Ureter (tissue), 1 donor: ENCODE data around the gene RIPOR3. TPM values are rescaled to one million over a fixed set of nuclear protein-coding genes. Genes with fewer than 3 reads are reported as not detected.
"Not testable (repeated sequence)": the region's sequence is repeated elsewhere in the genome, so short reads cannot be mapped to it uniquely, and the experiment has no call there.

ENCODE experiments used
- DNase-seq: peaks from one replicate; pipeline ENCODE4 v3.0.0-alpha.2; 2020; ENCODE audit warnings: low spot score
- total RNA-seq: library from RNA; stranded (reverse); gene quantifications from one replicate; pipeline ENCODE4 v1.2.4, GENCODE V29; 2023
- donor health status: DM: yes; HTN: yes; CAD: no.

RIPOR3 gene
- total RNA-seq, 1 donor from 2014 or later, result 5.0 TPM

DNA sequence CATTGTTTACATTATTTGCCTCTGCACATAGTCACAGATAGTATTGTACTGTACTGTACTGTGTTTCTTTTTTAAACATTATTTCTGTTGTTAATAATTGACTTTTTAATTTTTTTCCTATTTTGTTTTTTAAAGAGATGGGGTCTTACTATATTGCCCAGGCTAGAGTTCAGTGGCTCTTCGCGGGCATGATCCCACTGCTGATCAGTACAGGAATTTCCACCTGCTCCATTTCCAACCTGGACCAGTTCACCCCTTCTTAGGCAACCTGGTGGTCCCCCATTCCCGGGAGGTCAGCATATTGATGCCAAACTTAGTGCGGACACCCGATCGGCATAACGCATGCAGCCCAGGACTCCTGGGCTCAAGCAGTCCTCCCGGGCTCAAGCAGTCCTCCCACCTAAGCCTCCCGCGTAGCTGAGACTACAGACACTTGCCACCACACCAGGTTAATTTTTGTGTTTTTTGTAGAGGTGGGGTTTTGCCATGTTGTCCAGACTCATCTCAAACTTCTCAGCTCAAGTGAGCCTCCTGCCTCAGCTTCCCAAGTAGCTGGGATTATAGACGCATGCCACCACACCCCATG is 133.7 kb downstream of the RIPOR3 start:
- no peak for DNase-seq

DNA sequence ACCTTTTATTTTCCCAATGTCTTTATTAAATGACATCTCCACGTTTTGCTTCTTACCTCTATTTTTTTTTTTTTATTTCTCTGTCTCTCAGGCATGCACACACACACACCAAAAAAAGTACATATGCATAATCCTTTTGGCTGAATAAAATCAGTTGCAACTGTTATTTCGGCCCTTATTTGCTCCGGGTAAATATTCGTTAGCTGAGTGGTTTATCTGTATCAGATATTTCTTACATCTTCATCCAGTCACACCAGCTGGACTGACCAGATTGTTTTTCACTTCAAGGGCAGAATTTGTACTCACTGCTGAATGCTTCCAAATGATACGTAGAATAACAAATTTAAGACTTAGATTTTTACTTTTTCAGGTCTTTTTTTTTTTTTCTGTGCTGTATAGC is 135.7 kb downstream of the RIPOR3 start:
- DNase-seq, result no peak

DNA sequence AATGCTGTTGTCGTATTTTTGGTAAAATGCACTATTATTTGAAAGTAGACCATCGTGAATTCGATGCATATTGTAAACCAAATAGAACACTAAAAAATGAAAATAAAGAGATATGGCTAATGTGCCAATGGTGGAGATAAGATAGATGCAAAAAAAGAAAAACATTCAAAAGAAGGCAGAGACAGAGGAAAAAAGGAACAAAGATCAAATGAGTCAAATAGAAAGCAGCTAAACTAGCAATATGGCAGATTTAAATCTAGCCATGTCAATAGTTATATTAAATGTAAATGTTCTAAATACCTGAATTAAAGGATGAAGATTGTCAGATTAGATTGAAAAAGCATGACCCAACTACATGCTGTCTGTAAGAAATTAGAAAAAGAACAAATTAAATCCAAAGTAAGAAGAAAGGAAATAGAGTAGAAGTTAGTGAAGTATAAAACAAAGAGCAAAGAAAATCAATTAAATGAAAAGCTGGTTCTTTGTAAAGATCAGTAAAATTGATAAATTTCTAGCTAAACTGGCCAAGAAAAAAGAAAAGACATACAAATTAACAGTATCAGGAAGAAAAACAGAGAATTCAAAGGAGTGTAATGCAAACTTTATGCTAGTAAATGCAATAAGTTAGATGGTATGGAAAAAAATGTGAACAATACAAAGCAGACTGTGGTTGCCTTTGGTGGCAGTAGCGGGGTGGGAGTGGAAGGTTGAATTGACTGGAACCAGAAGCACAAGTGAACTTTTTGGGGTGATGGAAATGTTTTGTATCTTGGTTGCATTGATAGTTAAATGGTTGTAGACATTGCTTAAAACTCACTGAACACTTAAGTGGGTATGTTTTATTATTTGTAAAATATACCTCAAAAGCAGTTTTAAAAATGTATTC is 136.4 kb downstream of the RIPOR3 start:
- DNase-seq, result no peak

DNA sequence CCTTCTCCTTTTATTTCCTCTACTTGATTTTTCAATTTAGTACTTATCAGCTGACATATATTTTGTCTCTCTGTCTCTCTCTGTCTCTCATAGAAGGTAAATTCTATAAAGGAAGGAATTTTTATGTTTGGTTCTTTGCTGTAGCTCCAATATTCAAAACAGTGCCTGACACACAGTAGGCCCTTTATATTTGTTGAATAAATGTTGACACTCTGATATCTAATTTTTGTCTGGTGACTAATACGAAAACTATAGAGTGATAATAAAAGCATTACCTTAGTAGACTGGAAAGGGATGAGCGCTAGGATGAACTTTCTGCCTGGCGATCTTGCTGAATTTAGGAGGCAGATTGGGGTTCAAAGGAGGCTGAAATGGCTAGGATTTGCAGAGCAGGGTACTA is 138.4 kb downstream of the RIPOR3 start:
- DNase-seq, result no peak

DNA sequence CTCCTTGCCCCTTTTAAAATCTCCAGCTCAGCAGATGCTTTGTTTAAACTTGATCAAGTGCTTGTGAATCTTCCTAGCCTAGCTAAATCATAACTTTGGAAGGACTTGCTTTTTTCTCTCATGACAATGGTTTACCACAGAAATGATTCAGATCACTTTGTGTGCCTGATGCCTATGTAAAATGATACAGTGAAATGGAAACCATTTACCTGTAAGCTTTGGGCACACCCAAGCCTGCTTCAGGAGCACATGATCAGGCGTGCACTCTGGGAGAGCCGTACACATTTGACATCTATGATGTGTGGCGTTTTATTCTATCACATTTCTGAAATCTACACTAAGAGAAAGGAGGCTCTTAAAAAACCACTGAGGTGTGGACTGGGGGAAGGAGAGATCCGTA is 140.1 kb downstream of the RIPOR3 start:
- DNase-seq, result no peak

DNA sequence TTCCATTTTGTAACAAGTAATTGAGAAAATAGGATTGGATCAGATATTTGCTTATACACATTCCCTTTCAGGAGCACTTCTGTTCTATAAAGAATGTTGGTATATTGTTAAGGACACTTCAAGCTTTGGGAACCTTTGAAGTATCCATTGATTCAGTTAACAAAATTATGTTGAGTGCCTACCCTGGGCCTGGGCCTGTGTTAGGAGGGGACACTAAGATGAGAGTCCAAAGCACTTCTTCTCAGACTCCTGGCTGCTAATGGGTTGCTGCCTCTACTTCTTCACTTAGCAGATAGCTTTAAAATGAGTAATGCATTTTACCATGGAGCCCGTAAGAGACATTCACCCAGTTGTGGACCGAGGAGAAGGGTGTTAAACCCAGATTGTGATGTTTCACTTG is 140.8 kb downstream of the RIPOR3 start:
- no peak for DNase-seq

DNA sequence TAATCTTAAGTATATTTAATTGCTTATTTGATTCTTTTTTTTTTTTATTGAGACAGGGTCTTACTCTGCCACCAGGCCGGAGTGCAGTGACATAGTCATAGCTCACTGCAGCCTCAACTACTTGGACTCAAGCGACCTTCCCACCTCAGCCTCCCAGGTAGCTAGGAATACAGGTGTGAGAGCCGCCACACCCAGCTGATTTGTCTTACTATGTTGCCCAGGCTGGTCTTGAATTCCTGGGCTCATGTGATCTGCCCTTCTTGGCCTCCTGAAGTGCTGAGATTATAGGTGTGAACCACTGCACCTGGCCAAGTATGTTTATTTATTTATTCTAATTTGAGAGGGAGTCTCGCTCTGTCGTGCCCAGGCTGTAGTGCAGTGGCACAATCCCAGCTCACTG is 142.9 kb downstream of the RIPOR3 start:
- no peak for DNase-seq

DNA sequence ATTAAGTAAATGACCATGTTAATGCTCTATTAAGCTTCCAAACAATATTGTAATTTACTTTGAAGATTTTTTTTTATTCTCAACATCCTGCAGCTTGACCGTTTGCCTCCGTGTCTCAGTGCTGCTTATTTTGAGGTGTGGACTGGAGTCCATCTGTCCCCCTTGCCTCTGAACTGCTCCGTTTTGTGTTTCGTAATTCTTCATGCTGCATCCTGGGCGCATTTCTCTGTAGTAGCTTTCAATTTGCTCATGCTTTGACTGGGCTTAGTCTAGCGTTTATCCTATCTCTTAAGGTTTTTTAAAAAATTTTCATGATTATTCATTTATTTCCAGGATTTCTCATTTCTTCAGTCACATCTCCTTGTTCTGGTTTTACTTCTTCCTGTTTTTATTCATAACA is 143.4 kb downstream of the RIPOR3 start:
- DNase-seq, result no peak

DNA sequence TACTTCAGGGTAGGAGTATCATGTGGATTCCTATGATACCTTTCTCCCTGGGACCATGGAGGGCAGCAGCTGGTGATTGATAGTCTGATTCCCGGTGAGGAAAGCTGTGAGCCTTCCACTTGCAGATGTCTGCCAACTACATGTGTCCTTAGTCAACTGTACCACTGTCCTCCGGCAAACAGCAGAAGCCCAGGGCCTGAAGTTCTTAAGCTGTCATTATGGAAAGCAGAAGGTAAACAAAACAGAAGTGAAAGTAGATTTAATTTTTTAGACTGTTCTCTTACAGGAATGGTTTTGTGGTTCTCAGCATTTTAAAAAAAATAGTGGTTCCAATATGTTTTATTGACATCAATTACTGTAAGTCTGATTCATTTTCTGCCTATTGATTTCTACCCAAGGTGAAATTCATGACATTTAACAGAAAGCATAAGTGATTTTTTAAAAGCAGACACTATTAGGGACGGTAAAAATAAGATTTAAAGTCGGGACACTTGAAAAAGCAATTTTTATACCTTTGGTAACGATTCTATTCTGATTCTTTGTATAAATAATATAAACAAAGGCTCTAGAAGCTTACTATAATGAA is 144.5 kb downstream of the RIPOR3 start:
- DNase-seq, result no peak

DNA sequence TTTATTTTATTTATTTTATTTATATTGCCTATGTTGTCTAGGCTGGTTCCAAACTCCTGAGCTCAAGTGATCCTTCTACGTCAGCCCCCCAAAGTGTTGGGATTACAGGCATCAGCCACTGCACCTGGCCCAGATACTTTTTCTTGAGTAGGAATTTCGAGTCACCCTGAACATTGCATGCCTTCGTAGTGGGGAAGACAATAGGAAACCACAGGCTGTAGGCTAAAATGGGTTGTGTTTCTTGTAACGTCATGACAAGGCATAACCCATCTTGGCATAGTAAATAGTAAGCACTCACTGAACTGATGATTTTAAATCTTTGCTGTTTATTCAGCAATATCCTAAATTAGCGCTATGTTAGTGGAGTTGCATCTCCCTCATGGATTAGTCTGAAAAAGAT is 146.2 kb downstream of the RIPOR3 start:
- DNase-seq, result no peak

DNA sequence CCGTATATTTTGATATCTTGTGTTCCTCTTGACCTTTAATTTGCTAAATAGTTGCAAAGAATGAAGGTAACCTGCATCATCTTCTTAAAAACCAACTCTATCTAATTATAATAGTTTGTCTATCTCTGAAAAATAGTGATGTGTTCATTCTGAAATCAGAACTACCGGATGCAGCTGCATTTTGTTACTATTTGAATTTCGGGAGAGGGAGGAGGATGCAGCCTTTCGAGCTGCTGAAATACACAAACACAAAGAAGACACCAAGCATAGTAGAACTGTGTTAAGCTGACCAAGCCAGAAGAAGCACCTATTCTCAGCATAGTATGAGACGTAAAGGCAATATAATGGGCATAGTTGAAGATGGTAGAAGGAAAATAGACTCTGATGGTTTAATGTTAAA is 148.0 kb downstream of the RIPOR3 start:
- no peak for DNase-seq

DNA sequence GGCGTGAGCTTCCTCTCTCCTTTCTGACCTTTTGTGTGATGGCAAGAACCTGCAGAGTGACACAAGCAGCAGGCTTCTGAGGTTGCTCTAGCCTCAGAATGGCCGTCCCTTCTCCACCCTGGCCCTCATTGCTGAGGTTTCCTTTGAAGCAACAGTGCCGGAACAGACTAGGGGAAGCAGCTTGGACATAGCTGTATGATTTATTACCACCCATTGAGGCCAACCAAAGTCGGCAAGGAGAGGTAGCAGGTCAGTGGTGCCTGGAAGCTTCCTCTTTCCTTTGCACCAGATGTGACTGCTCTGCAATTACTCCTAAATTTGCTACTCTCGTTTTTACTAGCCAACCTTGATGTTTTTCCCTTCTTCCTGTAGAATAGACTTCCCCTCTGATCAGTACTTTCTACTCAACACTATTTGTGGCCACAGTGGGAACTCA is 149.7 kb downstream of the RIPOR3 start:
- no peak for DNase-seq

DNA sequence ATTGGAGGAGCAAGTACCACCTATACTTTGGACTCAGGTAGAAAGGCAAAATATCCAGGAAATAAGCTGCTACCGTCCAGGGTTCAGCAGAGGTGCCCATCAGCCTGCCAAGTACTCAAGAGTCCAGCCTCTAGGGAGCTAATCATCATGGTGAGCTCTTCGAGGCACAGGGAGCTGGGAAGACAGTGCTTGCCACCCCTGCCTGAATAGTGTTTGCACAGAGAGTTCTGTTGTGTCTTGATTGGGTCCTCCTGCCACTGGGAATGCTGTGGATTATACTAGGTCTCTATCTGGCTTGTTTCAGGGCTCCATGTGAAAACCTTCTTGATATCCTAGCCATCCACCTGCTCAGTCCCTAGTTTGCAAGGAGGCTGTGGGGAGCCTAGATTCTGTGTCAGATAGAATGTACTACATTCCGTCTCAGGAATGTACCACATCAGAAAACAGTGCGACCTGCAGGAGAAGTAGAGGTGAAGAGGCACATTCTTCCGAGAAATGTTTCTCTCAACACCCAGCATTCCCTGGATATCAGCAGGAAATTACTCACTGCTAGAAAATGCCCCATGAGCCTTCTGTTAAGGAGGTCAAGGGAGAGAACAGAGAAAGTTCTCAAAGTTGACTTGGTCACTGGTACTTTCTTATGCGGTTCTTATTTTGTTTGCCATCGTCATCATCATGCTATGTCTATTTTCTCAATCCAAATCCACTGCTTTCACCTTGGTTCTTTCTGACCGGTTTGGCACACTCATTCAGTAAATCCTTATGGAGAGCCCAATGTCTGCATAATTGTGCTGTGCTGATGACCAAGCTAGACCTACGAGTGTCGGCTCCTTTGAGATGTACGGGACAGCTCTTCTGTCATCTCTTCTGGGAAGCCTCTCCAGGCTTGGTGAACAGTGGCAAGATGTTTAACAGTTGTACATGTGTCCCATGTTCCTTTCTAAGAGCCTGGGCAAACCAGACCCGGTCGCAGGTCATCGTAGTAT is 150.4 kb downstream of the RIPOR3 start:
- DNase-seq, result no peak

DNA sequence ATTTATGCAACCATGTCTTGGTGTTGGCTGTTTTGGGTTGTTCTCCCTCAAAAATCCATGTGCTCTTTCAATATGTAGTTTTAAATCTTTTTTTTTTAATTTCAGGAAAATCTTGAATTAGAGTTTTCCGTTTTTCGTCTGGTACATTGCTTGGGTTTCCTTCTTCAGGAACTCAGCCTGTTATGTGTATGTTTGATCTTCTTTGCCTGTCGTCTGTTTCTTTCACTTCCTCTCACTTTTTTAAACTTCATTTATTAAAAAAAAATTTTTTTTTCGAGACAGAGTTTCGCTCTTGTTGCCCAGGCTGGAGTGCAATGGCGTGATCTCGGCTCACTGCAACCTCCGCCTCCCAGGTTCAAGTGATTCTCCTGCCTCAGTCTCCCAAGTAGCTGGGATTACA is 151.5 kb downstream of the RIPOR3 start:
- not testable (repeated sequence) for DNase-seq

DNA sequence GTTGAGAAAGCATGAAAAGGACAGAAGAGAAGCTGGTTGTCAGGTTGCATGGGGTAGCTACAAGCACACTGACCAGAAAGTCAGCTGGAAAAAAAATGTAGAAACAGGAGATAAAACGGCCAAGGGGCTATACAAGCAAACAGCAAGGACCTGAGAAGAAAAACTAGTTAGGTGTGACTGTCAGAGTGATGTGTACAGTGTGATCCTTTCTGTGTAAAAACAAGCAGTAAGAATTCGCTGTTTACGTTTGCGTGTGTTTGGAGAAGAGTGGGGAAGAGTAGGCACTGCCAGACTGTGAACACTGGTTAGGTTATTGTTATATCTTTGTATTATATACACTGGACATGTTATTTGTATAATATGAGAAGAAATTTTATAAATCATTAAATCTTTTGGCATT is 153.1 kb downstream of the RIPOR3 start:
- DNase-seq, result no peak

DNA sequence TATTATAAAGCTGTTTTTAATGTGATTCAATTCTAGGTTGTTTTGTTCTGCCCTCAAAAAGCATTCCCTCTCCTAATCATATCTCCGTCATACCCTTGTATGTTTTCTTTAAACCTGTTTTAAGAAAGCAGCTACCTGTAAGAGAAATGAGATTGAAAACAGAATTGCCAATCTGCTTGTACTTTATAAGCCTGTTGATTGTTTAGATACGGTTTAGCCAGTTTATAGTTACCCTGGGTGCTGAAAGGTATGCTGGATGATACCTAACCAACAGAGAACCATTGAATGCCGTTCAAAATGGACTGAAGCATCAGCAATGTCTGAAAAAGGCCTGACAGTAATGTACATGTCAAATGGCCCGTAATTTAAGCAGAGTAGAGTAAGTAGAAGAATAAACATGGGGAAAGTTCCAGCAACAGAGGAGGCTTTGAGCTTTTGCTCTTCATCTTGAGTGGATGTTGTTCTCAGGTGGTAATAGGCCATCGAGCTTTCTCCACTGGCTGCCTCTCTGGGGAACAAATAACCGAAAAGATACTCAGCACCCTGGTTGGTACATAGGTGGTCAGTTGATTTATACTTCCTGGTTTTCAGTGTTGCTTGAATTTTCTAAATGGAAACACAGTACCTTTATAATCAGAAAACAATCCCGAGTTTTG is 153.7 kb downstream of the RIPOR3 start:
- no peak for DNase-seq

DNA sequence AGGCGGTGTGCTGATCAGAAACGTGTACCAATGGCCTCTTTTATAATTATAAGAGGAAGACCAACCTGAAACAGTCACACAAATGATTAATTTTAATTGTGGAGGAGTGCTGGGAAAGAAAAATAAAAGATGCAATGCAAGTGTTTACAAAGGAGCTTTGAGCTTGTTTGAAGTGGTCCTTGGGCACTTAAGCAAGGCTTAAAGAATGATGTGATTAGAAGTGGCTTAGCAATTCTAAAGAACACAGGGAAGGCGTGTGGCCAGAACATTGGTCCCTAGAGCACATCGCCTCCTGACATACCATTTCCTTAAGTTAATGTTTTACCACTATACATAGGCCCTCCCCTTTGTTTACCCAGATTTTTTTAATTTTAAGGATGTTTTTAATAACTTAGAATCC is 155.0 kb downstream of the RIPOR3 start:
- no peak for DNase-seq
